HG03521 (cell line): ENCODE data around the gene RNF217.
"Not testable (repeated sequence)": the region's sequence is repeated elsewhere in the genome, so short reads cannot be mapped to it uniquely, and the experiment has no call there.

Experiments
- ATAC-seq: cut with Tn5 transposase; IDR thresholded peaks from one replicate; pipeline ENCODE4 v1.9.1; 2021; ENCODE audit warnings: mild to moderate bottlenecking, moderate library complexity; ENCODE audit not compliant: unreplicated experiment

Gene RNF217

GRCh38 chr6:125121894-125122293 lies 159.7 kb downstream of the RNF217 start:
- ATAC-seq, result no peak

DNA sequence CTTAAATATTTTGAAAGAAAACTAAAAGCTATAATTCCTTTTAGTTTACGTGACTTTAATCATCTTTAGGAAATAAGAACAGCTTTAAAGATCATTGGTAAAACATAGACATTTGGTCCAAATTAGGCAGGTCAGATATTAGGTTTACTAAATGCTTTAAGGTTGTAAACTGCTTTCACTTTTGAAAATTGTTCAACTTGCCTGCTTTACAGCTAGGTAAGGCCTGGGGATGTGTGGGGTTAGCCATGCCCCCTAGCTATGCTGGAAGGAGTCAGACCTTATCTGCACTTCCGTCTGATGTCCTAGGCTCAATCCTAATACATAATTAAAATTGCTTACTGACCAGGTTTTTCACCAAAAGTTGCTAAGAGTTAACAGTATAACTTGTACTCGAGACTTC lies 160.8 kb downstream of the RNF217 start:
- no peak for ATAC-seq

- no peak for ATAC-seq
Observed at GRCh38 chr6:125123468-125124048, 161.3 kb downstream of the RNF217 start.

DNA sequence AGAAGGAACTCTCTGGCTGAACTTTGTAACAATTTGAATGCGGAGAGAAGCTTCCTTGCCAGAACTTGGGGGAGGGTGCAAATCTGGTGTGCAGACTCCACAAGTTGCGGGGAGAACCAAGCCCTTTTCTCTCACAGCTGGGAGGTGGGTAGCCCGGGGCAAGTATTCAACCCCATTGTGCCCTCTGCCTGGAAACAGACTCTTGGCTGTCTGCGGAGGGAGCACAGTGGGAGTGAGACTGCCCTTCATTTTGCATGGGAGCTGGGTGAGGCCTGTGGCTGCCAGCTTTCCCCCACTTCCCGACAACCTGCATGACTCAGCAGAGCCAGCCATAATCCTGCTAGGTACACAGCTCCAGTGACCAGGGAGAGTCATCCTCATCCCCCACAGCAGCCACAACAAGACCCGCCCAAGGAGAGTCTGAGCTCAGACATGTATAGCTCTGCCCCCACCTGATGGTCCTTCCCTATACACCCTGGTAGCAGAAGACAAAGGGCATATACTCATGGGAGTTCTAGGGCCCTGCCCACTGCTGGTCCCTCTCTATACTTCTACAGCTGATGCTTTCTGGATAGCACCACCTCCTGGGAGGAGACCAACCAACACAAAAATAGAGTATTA lies 161.9 kb downstream of the RNF217 start:
- ATAC-seq, result no peak

- not testable (repeated sequence) for ATAC-seq
Observed at GRCh38 chr6:125125856-125126255, 163.6 kb downstream of the RNF217 start.

DNA sequence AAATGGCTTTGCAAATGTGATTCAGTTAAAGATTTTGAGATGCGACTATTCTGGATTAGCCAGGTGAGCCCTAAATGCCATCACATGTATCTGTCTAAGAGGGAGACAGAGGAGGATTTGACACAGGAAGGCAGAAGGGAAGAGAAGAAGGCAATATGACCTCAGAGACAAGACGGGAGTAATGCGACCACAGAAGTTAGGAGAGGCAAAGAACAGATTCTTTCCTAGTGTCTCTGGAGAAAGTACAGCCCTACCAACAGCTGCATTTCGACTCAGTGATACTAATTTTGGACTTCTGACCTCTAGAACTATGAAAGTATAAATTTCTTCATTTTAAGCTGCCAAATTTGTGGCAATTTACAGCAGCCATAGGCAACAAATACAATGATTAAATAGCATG lies 167.1 kb downstream of the RNF217 start:
- ATAC-seq, result no peak

GRCh38 chr6:125132058-125132457 lies 169.8 kb downstream of the RNF217 start:
- no peak for ATAC-seq

- no peak for ATAC-seq
Observed at GRCh38 chr6:125136378-125136777, 174.1 kb downstream of the RNF217 start.

GRCh38 chr6:125138083-125138482 lies 175.8 kb downstream of the RNF217 start:
- no peak for ATAC-seq

DNA sequence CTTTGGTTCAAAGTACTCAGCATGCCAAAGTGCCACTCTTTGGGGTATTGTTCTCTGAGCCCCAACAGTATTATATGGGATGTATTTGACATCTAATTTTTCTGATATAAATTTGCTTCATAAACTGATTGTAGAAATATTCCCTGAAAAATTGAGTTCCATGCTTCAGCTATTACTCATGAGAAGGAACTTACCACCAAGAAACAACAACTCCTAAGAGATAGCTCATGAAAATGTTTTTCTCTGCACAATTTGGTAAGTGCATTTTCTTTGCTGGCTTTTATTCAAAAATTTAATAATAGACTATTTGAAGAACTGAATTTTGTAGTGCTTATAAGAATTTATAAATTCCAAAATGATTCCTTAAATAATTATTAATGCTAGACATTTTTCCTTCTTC lies 178.6 kb downstream of the RNF217 start:
- no peak for ATAC-seq
